Endothelial cell of hepatic sinusoid (primary cell): ENCODE results near the gene ADAMTS18.

Experiments used
- in situ Hi-C: cut with HindIII; loops from 2 replicates; pipeline ENCODE4 v1.10.0; 2017; ENCODE audit warnings: low sequenced_read_pairs

Gene ADAMTS18

DNA sequence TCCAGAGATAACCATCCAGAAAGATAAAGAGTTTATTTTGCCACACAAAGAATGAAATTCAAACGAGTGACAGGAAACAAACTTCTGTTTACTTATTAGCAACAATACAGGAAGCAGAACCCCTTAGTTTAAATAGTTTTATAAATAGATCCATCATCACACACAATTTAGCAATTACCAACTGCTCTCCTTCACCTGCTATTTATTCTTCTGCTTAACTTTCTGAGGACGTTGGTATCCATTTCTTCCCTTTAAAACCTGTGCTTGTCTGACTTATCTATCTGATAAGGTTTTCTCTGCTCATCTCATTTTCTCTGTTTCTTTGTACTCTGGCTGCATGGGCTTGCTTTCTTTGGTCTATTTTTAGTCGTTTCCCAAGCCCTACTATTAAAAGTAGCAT is 4.3 kb upstream of the ADAMTS18 start:
- in situ Hi-C loops: no loop called here

DNA sequence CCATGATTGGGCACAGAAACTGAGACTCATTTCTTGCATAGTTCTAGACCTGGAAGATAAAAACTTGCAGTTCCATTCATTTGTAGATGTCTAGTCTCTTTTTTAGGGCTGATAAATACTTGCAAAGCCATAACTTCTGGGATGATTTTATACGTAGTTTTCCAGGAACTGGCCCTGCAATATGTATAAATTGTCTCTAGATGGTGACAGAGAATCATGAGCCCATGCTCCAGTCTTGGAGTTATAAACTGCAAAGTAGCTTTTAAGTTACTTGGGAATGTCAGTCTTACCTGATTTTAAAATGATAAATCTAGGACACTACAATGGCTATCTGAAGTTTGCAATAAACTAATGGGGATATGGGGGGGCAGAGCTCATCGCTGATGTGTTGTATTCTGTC is 3.0 kb upstream of the ADAMTS18 start:
- in situ Hi-C loops: no loop called here

DNA sequence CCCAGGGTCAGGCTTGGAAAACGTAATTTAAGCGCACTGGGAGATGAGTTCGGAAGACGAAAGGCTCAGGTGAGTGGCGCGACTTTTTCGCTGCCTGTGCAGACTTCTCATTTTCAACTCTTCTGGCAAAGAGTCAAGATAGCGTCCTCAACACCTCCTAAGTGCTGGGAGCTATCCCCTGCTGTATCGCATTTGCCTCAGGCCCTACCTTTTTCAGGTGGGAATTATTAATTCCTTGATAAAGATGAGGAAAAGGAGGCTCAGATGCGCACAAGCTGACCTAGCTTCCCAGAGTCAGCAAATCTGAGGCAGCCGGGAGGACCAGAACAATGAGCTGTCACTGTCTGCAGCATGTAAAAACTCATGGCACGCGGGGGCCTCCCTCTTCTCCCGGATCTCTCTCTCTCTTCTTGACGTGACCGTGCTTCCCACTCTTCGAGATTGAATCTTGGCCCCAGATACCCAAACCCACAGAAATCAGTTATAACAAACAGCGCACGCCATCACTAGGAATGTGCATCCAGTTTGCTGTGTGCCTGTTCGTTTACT is 512 bp upstream of the ADAMTS18 start:
- in situ Hi-C loops: no loop called here

DNA sequence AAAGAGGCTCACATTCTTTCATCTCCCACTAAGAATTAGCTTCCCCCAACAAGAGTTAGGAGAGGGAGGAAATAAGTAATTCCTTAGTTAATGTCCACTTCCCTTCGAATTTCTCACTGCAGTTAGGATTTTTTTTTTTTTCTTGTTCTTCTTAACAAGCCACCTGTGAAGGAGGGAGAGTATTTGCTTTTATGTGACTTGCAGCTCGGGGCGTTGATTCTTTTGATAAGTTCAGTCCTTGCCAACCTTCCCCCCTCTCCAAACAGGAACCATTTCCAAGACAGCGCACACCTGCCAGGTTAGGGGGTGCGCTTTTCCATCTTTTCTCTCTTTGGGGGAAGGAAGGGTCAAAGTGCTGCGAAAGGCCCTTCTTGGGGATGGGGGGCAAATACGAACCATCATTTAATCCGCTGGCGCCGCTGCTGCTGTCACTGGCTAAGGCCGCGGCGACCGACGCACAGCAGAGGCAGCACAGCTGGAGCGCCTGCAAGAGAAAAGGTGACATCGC is 758 bp downstream of the ADAMTS18 start:
- in situ Hi-C loops: no loop called here

DNA sequence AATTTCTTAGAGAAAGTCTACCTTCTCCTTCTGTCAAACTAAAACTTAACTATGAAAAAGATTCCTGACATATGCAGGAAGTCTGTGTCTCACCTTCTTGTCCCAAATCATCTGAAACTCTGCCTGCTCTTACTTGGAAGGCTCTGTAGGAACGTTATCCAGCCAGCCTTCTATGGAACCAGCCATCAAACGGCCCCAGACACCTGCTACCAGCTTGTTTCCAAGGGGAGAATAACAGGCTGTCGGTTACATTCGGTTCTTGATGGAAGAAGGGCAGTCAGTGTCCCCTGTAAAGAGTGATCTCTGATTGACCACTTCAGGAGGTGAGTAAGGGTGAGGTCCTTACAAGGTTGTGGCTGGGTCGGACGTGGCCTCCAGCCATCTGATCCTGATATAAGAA is 1.7 kb downstream of the ADAMTS18 start:
- in situ Hi-C loops: no loop called here

DNA sequence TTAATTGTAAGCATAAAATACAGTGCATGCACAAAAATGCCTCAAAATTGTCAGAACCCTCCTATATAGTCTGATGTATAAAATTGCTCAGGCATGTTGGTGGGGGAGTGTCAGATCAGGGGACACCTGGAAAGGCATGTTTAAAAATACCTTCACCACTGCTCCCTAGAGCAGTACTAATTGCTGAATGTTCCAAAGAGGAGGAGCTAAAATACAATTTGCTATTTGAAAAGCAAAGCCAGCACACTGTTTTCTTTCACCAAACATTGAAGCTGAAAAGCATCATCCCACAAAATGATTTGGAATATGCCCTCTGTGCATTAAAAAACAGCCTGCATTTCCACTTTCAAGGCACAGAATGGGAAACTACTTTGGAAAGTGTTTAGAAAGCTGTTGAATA is 2.6 kb downstream of the ADAMTS18 start:
- in situ Hi-C loops: no loop called here

DNA sequence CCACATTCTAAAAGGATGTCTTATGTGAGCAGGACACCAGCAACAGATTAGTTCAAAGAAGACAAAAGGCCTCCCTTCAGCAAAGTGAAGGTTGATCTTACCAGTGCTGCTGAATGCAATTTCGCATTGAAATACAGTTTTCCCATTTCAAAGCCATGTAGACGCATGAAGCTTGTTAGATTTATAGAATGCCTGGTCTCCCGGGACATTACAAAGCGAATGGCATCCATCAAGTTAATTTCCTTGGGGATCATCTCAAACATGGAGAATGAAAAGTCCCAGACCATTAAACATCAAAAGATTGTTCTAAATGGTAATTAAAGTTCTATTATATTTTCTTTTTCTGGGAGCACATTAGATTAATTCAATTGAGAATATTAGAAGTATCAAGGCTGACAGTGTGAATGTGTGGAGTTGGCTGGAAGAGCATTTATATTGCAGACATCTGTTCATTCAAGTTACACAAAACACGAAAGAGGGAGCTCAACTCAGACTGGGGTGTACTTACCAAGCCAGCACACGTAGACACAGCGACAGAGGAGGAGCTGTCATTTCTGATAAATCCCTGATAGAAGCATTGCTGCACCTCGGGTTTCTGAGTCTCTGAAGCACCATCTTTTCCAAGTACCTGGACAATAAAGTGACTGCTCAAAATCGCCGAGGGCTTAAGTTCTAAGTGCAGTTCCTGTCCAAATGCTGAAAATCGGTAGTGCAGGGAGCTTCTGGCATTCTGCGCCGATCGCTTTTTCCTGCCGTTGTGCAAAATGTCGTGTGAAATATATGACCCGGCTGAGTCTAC is 3.8 kb downstream of the ADAMTS18 start:
- in situ Hi-C loops: no loop called here

DNA sequence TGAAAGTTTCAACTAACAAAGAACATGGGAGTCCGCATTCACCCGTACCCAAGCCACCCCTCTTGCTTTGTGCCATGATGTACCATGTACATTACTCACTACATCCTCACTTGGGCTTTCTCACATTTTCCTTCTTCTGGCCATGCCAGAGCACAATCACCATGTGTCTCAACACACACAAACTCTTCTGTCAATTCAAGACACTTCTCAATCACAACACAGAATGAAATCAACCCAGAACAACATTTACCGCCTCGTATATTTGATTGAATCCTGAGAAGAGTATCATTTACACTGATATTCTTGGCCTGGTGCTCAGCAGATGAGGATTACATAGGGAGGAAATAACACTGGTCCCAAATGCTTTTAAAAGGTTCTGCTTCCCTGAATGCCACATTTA is 4.5 kb downstream of the ADAMTS18 start:
- in situ Hi-C loops: no loop called here

DNA sequence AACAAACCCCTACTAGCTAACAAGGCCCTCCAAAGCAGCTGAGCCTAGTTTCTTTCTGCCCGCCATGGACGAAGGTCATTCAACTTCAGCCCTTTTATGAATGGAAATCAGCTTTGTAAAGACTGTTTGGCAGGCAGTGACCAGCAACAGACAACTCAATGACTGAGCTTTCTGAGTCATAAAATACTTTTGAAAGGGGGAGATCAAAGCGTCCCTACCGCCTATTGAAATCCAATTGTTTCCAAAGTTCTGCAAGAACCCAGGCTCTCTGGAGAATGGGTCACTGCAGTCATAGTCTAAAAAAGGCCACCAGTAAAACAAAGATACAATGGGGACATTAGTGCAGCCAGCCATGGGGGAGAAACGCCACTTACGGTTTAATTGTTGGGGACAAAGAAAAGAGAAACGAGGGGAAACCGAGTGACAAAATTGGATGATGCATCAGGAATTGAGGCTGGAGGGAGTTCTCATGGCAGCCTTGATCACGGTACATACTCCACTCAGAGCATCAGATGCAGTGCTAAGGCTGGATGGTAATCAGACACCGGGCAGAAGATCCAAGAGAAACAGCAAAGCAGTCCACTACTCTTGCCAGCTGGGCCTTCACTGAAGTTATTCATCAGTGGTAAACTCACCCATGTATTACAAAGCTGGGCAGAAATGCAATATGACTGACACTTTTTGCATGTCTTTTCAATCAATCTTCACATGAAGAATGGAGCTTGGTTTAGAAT is 9.8 kb downstream of the ADAMTS18 start:
- in situ Hi-C loops: no loop called here

DNA sequence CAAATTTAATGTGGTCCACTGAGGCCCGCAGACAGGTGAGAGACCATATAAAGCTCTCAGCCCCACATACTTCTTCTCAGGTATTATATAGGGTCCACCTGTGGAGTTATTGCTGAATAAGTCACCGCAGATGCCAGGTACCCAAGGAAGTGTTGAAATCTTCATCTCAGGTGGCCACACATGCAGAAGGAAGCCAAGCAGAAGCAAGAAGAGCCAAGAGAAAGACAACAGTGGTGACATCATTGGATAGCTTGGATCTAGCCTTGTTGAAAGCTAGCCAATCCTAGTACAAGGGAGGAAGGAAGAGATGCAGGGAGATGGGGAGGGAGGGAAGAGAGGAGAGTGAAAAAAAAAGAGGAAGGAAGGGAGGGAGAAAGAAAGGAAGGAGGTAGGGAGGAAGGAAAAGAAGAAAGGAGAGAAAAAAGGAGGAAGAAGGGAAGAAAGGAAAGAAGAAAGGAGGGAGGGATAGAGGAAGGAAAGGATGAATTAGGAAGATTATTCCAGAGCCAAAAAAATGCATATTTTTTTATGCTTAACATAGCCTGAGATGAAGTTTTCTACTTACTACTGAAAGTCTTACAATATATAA is 12.5 kb downstream of the ADAMTS18 start:
- in situ Hi-C loops: no loop called here

DNA sequence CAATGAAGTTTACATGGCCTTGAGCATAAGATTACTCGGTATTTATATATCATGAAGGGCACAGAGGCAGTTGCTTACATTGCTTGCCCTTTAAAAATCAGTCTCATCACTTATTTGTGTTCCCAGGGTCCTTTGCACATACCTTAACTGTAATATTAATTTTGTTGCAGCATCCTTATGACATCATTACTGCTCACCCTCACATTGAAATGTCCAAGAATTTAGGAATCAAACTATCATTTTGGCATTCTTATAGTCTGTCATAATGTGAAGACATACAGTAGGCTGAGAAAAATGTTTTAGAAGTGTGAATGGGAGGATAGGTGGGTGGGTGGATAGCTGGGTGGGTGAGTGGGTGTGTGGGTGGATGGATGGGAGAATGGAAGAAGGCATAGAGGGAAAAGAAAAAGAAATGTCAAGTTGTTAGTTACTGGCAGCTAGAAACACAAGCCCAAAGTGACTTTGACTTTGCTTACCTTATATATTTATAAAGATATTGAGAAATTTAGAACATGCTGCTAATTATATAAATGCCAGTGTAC is 17.8 kb downstream of the ADAMTS18 start:
- in situ Hi-C loops: no loop called here

DNA sequence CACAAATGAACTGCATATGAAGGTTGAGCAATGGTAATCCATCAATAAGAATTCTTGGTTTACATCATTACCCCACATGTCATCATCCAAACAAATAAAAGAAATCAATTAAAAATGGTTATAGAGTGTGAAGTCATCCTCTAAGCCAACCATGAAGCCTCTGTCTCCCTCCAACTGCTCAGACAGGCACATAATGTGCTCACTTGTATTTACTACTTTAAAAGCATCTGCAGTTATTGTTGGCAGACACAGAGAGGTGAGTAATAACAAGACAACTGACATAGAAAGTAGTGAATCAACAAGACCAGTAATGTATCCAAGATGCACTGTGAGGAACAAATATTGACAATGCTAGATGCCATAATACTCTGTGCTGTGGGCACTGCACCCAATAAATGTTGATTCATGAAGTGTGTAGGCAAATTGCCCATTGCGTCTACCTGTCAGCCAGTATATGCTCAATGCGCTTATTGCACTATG is 20.0 kb downstream of the ADAMTS18 start:
- in situ Hi-C loops: no loop called here

DNA sequence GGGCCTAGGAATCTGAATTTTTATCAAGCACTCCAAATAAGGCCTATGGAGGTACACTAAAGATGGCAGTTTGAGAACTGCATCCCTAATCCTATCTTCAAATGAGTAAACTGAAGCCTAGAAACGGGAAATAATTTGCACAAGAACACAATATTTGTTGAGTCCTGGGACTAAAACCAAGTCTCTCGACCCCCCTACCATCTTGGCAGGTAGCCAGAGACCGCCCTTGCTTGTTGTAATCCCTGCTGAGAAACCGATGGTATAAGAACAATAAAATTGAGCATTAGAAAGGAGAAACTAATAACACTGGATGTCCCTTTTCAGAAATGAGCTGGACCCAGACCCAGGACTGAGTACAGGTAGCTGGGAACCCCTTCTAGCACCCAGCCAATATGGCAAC is 24.4 kb downstream of the ADAMTS18 start:
- in situ Hi-C loops: no loop called here

DNA sequence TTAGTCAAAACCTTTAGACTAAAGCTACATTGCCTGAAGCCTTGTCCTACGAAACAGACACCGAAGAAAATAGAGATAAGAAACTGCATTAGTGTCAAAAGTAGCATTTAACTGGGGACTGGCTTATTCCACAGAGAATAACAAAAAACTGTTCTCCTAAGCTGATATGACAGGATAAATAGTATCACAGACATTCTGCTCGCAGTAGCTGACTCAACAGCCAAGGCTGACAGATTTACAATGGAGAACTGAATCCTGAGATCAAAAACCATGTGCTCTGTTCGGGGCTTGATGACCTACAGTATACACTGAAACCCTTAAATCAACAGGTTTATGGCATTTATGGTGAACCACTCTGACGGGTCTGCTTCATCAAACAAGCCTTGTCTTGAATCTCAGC is 25.5 kb downstream of the ADAMTS18 start:
- in situ Hi-C loops: no loop called here

DNA sequence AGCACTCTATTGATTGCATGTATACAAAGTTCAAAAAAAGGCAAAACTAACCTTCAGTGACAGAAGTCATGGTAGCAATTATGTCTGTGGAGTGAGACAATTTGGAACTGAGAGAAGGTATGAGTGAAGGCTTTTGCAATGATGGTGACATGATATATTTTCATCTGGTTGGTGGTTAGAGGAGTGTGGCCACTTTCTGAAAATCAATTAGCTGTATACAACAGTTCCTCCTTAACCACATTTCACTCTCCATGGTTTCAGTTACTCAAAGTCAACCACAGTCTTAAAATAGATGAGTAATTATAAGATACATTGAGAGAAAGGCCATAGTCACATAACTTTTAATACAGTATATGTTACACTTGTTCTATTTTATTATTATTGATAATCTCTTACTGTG is 26.2 kb downstream of the ADAMTS18 start:
- in situ Hi-C loops: no loop called here

DNA sequence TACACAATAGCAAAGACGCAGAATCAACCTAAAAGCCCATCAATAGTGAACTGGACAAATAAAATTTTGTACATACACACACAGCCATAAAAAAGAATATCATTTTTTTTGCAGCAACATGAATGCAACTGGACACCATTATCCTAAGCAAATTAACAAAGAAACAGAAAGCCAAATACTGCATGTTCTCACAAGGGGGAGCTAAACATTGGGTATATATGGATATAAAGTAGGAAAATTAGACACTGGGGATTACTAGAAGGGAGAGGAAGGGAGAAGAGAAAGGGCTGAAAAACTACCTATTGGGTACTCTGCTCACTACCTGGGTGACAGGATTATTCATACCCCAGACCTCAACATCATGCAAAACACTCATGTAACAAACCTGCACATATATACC is 28.2 kb downstream of the ADAMTS18 start:
- in situ Hi-C loops: no loop called here

DNA sequence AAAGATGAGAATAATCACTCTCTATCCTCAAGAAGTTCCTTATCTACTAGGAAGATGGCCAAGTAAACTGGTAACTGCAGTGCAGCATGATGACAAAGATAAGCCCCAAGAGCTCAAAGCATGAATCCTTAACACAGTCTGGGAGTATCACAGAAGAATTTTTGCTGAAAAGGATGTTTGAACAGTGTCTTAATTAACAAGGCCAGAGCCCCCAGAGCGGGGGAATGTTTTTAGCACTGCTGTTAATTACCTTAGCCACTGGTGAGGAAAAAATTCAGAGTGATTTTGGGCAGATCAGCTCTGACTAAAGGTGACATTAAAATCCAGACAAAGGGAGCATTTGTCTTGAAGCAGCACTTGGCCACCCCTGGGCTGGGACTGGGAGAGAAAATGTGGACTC is 30.1 kb downstream of the ADAMTS18 start:
- in situ Hi-C loops: no loop called here

DNA sequence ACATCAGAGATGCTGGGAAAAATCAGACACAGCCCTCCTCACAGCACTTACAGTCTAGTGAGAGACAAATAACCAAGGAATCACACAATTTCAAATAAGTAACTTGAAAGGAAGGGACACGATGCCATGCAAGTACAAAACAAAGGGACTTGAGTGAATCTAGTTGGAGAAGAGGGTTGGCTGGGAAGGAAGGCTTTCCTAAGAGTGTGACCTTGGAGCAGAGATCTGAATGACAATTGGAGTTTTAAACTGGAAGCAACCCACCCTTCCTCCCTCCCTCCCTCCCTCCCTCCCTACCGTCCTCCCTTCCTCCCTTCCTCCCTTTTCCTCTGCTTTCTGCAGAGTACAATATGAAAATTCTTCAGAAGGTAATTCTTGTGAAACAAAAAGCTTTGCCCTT is 31.1 kb downstream of the ADAMTS18 start:
- in situ Hi-C loops: no loop called here

DNA sequence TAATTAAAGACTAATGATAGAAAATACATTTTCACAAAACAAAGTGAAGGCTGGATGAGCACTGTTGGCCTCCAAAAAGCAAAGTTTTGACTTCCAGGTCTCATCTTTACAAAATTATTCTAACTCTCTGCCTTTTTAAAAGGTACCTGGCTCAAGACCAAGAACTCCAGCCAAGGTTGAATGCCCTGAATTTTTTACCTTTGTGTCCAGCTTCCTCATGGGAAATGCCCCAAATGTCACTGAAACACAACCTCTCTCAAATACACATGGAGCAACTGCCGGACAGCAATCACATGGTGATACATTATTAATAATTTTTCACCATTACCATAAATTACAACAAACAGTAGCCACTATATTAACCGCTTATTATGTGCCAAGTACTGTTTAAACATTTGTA is 32.2 kb downstream of the ADAMTS18 start:
- in situ Hi-C loops: no loop called here

DNA sequence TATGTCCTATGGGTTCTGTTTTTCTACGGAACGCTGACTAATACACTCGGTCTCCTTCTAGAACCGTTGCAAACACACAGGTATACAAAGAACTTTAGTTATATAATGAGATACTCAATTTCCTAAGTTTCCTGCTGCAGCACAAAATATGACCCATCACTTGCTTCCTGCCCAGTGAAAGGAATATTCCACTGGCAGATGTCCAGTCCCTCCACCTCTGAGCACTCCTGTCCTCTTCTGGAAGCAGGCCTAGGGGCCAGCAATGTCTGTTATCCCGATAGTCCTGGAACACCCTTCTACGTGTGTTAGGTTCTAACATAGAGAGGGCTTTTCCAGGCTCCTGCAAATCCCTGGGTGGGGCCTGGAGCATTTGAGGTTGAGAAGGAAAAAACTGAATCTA is 32.7 kb downstream of the ADAMTS18 start:
- in situ Hi-C loops: no loop called here

DNA sequence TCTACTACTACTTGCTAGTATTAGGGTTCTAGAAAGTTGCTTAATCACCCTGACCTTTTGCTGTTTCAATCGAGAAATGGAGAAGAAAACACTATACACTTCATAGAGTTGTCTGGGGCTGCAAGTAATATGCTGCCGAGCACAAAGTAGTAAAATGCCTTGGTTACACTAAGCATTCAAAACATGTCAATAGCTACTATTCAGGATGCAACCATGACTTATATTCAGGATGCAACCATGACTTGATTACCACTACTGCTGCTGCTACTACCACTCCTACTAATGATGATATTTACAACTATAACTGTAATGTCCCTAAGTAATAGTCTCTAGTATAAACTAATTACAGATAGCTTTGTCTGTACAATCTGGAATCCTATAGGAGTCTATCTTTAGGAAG is 35.3 kb downstream of the ADAMTS18 start:
- in situ Hi-C loops: no loop called here
